Anterior cingulate cortex (tissue), 58 donors: ENCODE results near the gene PSMB4.
"Not testable (repeated sequence)": the region's sequence is repeated elsewhere in the genome, so short reads cannot be mapped to it uniquely, and the experiment has no call there.

Experiments used
- DNase-seq, 58 donors: peaks; one replicate each; lab custom pipeline; 2025; lab: John Stamatoyannopoulos, UW

Gene PSMB4

GRCh38 chr1:151435174-151435573 lies 35.8 kb downstream of the PSMB4 start:
- no peak for DNase-seq

GRCh38 chr1:151436985-151437384 lies 37.6 kb downstream of the PSMB4 start:
- no peak for DNase-seq

GRCh38 chr1:151437396-151437795 lies 38.0 kb downstream of the PSMB4 start:
- not testable (repeated sequence) for DNase-seq

GRCh38 chr1:151443846-151444782 lies 44.7 kb downstream of the PSMB4 start:
- peak in 23 of 58 donors; percentile 1 to 45 (median 19) for DNase-seq

GRCh38 chr1:151444783-151445177 lies 45.4 kb downstream of the PSMB4 start:
- no peak for DNase-seq

GRCh38 chr1:151447696-151448095 lies 48.3 kb downstream of the PSMB4 start:
- no peak for DNase-seq
